ENCODE results near the gene ZNF723.
A peak's percentile ranks its signal among the peaks of the same experiment; 100 is the strongest.
"Not testable (repeated sequence)": the region's sequence is repeated elsewhere in the genome, so short reads cannot be mapped to it uniquely, and the experiment has no call there.

The ZNF723 gene

GRCh38 chr19:22832031-22832762, at the start of gene ZNF723:
TSS of gene ZNF723 (plus strand) at chr19:22832291. CDS start at chr19:22832380, 89 bp downstream.
- Histone ChIP-seq H3K4me3 (no peak within 1 kb of the TSS), H3K27ac (no peak within 1 kb of the TSS)

GRCh38 chr19:22783651-22784410, 48.3 kb upstream of the ZNF723 start, which contains the start of gene ZNF99:
TSS of gene ZNF99 (minus strand) at chr19:22784151. CDS start at chr19:22784016, 135 bp downstream.
- H3K27ac ChIP-seq, result no peak within 1 kb of the TSS
- peak within 1 kb of the TSS in 2 of 7 experiments; percentile 9 to 24 for H3K4me3 ChIP-seq

- not testable (repeated sequence) for H3K4me3 ChIP-seq, H3K27ac ChIP-seq
These were observed 39.2 kb upstream of the ZNF723 start for GRCh38 chr19:22792863-22793262.

DNA sequence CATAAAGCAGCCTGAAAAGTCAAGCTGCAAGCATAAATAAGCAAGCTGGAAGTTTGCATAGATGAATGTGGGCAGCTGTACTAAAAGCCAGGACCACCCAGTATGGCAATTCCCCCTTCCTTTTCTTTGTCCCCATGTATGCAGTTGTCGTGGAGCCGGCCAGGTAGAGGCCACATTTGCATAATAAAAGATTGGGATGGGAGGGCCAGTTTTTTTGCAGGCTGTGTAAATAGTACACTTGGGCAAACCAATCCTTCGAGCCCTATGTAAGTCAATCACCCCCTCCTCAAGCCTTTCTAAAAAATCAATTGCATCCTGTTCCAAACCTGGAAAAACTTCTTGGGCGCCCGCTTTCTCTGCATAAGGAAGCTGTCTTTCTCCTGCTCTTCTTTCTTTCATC, 35.1 kb upstream of the ZNF723 start:
- H3K27ac ChIP-seq, result no peak overlapping the region
- no peak overlapping the region for H3K4me3 ChIP-seq

GRCh38 chr19:22806418-22806817, 25.7 kb upstream of the ZNF723 start:
- no peak overlapping the region for H3K4me3 ChIP-seq
- no peak overlapping the region for H3K27ac ChIP-seq

- no peak overlapping the region for H3K4me3 ChIP-seq
These were observed 24.8 kb upstream of the ZNF723 start for GRCh38 chr19:22807061-22807835.

DNA sequence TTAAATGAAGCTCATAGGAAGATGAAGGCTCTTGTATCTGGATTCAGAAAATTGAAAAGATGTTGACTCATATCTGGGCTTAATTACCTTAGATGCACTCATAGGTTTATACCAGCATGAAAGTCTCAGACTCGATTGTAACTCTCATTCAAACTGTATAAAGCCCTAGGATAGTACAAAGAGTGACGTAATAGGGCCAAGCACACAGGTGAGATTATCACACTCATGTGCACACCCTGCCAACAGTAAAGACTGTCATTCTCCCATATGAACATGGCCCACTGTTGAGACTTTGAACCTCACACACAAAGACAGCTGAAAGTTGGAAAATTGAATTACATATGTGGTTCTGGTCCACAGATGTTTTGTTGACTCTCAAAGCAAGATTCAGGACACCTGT, 18.0 kb upstream of the ZNF723 start:
- Histone ChIP-seq H3K4me3 (no peak overlapping the region), H3K27ac (no peak overlapping the region)

More at GRCh38 chr19:22807061-22807835, 24.8 kb upstream of the ZNF723 start:
- no peak overlapping the region for H3K27ac ChIP-seq

- H3K4me3 ChIP-seq, result no peak overlapping the region
- no peak overlapping the region for H3K27ac ChIP-seq
These were observed 880 bp upstream of the ZNF723 start for GRCh38 chr19:22831211-22831610.

DNA sequence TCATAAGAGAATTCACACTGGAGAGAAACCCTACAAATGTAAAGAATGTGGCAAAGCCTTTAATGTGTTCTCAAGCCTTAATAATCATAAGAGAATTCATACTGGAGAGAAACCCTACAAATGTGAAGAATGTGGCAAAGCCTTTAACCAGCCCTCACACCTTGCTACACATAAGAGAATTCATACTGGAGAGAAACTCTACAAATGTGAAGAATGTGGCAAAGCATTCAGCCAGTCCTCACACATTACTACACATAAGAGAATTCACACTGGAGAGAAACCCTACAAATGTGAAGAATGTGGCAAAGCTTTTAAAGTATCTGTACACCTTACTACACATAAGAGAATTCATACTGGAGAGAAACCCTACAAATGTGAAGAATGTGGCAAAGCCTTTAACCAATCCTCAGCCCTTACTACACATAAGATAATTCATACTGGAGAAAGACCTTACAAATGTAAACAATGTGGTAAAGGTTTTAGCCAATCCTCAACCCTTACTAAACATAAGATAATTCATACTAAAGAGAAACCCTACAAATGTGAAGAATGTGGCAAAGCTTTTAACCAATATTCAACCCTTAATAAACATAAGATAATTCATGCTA, 25.7 kb downstream of the ZNF723 start:
- H3K4me3 ChIP-seq, H3K27ac ChIP-seq: not testable (repeated sequence)

DNA sequence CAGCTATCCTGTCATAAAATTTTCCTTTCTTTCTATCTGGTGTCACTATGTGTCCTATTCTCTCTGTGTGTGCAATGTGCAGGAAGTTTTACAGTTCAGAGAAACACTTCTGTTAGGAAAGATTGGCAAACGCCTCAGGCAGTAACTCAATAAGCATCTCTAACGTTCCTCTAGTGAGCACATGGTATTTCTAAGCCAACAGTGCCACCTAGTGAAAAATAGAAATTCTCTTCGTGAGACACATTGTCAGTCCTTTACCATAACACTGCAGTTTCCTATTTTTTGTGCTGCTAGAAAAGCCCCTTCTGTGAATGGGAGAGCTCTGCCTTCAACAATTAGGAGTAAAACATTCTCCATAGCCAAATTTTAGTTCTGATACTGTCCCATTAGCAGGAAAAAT, 50.7 kb downstream of the ZNF723 start:
- H3K4me3 ChIP-seq, result no peak overlapping the region
- H3K27ac ChIP-seq, result no peak overlapping the region

DNA sequence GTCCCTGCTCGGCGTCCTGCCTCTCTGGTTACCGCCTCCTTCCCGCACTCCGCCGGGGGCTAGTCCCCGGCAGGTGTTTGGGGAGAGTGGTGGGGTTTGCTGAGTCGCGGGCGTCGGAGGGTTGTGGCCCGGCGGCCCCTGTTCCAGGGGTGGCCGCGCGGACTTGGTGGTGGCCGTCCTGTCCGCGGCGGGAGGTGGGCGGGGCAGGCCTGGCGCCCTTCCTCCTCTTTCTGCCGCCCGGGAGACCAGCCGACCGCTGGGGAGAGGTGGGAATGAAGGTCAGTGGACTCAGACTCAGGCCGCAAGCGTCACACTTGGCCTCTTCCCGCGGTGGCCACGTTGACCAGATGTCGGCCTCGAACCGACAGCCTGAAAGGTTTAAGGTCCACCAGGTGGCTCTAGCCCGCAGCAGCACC, 61.8 kb downstream of the ZNF723 start:
- no peak overlapping the region for H3K27ac ChIP-seq
- no peak overlapping the region for H3K4me3 ChIP-seq

DNA sequence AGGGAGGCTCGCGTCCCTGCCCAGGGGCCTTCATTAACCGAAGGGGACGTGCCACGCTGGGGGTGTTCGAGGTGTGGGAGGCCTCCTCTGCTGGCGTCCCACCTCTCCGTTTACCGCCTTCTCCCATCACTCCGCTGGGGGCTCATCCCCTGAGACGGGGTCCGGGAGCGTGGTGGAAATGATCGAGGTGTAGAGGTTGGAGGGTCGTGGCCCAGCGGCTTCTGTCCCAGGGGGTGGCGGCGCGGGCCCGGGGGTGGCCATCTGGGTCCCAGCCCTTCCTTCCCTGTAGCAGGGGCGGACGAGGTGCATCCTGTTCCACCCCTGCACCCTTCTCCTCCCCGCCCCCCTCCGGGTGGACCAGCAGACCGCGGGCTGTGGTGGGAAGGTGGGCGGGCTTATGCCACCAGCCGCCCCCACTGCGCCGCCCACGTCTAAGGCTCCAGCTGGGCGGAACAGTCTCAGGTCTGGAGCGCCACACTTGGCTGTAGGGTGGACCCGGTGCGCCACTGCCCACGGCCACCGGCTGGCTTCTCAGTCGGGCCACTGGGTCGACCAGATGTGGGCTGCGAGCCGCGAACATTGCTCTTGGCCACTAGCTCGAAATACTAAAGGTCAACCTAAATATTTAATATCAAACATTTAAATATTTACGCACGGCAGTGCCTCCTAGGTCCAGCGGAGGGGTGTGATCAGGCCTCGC, 69.5 kb downstream of the ZNF723 start:
- H3K4me3 ChIP-seq, result no peak overlapping the region

More for the DNA sequence above, 69.5 kb downstream of the ZNF723 start:
- H3K27ac ChIP-seq, result no peak overlapping the region

All from skin epidermis (tissue), 12 donors.